GM19023 (cell line): ENCODE measurements around the gene HS3ST5.
"Not testable (repeated sequence)": the region's sequence is repeated elsewhere in the genome, so short reads cannot be mapped to it uniquely, and the experiment has no call there.

ENCODE experiments used
- ATAC-seq: cut with Tn5 transposase; IDR thresholded peaks from one replicate; pipeline ENCODE4 v1.9.1; 2021; ENCODE audit warnings: mild to moderate bottlenecking, moderate library complexity; ENCODE audit not compliant: unreplicated experiment

The HS3ST5 gene

DNA sequence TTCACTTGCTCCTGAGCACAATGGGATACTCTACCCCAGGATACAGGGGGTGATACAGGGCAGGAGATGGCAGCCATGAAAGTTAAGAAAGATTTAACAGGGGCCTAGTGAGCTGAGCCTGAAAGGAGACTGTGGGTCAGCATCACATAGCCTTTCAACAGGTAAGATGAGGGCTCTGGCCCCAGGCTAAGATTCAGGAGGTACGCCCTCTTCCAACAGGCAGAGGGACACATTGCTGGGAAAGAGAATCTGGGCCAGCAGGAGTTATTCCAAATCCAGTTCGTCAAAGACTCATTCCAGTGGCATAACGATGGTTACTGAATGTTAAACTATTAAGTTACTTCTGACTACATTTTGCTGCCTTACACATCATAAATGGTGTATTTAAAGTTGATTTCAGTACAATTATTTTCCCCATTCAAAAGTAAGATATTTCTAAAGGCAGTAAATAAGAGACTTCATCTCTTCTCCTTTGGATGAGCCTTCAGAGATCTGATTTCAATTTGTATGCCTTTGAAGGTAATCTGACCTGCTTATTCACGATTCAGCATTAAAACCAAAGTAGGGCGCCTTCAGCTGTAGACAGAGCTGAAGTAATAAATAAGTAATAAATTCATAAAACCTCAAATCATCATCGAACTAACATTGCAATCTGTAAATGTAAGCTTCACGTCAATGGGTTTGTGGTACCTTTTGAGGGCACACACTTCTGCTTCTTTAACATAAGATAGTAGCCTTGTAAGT is 62.4 kb downstream of the HS3ST5 start:
- no peak for ATAC-seq

DNA sequence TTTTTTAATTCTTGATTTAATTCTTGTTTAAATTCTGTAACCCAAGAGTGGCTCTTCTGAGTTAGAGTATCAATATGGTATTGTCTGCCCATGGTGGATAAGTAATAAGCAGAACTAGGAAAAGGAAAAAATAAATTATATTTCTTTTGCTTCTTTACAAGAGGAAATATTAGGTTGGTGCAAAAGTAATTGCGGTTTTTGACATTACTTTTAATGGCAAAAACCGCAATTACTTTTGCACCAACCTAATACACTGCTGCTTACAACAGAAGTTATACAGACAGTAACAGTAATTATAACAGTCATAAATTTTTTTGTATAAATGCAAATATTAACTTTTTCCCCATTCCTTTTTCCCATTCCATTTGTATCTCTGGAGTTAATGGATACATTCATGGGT is 65.6 kb downstream of the HS3ST5 start:
- ATAC-seq = no peak

DNA sequence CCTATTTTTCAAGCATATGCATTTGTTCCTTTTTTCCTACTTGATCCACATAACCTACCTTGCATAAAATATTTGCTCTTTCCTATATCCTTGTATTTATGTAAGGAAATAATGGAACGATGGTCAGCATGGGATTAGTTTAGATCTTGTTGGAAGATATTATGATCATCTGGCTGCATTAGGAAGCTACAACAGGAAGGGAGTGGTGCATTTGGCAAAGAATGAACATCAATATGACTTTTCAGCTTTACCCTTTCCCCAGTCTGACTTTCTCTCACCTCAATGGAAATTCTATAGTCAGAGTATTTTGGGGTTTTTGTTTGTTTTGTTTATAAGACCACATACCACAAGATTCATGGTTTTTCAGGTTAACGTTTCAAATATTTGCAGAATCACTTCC is 66.0 kb downstream of the HS3ST5 start:
- no peak for ATAC-seq

DNA sequence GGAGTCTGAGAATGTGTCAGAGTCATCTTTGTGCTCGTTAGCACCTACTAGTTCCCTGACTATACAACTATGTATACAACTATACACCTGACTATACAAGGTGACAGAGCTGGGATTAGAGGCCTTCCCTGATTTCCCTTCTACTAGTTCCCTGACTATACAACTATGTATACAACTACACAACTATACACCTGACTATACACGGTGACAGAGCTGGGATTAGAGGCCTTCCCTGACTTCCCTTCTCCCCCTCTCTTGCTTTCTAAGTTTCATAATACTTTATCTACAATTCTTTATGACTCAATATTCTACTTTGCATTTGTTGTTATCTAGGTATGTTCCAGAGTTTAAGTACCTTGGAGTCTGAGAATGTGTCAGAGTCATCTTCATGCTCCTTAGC is 68.0 kb downstream of the HS3ST5 start:
- no peak for ATAC-seq

DNA sequence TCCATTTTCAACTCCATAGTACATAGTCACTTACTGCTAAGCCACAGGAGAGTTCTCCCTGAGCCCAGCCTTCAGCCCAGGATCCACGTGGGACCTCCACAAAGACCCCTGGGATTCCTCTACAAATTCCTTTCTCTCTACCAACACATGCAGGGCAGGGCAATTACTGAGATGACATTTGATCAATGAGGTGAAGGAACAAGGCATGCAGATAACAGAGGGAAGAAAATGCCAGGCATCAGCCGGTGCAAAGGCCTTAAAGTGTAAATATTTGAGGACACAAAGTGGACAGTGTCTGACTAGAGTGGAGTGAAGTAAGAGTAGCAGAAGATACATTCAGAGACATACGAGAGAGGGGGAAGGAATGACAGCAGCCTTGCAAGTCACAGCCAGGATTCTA is 70.2 kb downstream of the HS3ST5 start:
- ATAC-seq = no peak

DNA sequence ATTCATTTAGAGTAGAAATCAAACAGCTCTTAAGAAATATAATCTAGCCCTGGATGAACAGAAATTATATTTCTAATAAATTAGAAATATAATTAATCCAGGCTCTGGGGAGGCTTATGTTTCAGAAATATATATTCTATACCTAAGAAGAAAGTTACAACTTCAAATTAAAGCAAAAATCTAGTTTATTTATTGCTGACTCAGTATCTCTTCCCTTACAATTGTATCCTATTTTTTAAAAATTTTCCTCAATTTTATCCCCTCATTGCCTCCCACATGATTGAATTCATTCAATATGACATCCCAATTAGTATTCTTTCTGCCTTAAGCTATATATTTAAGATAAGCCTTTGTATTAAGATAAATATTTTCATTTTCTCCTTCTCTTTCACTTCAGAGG is 71.4 kb downstream of the HS3ST5 start:
- no peak for ATAC-seq

DNA sequence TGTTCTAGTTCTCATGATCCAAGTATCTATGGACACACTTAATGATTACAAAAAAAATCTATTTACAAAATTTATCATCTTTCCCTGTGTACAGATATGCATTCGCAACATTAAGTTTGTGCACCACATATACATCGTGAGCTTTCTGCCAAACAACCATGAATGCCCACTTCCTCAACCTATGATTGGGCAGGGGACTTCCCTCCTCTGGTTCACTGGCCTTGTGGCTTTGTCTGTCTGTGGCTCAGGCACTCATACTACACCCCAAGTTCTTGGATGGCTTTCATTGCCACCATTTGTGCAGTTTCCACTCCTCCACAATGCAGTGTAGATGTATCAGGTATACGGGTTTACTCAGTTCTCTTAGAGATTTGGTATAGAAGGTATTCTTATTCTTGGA is 74.9 kb downstream of the HS3ST5 start:
- ATAC-seq = no peak

DNA sequence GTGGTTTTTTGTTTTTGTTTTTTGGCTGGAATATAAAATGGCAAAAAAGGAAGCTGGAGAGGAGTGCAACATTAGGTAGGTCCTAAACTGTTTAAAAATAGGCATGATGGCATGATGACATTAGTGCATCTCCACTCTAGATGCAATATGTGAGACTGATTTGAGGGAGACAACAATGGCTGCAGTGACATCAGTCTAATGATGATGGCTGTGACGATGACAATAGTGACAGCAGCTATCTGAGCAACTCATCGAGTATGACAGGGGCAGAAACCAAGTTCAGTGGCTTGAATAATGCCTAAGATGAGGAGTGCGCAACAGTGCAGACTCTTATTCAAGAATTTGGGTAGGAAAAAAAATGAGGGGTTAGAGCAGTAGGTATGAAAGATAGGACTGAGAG is 82.0 kb downstream of the HS3ST5 start:
- ATAC-seq = no peak

DNA sequence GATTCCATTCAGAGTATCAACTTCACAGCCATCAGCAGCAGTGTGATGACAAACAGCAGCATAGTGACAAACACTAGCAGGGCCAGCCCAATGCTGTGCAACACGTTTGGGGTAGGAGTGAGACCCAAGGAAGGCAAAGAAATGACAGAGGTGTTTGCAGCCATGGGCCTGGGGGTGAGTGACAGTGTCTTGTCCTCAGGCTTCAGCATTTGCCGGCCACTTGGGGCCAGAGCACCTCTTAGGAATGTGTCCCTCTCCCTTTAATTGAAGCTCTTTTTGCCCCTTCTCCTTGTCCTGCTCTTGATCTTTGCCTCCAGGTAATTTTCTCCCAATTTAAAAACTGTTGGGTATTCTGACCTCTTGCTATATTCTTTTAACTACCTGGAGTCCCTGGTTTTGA is 84.4 kb downstream of the HS3ST5 start:
- ATAC-seq = no peak

DNA sequence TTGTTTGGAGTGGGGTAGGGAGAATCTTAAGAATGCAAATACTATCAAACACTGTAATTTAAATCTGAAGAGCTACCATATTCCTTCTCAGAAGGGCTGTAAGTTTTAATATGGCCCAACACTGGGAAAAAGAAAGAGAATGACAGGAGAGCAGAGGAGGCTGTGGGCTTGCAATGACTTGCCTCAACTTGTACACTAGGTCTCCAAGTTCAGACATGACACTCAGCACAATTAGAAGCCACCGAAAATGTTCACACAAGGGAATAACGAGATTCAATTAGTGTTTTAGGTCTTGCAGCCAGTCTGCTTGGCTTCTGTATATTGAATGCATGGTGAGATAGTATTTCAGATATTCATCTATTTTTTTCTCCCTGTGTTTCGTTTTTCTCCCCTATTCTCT is 89.4 kb downstream of the HS3ST5 start:
- no peak for ATAC-seq

DNA sequence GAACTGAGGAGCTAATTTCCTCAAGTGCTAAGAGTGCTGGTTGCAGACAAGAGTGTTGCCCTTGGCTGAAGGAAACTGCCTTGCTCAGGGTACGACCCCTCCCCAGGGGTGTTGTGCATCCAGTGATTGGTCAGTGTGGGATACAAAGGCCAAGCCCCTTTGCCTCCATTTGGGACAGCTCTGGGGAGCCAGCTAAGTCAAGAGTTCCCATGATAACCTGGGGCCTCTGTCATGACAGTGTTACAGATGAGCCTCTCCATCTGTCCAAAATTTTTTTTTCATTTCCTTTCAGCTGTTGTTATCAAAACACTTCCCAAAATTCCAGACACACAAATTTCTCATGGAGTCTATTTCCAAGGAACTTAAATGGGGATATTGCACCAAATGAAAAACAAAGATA is 93.3 kb downstream of the HS3ST5 start:
- no peak for ATAC-seq

DNA sequence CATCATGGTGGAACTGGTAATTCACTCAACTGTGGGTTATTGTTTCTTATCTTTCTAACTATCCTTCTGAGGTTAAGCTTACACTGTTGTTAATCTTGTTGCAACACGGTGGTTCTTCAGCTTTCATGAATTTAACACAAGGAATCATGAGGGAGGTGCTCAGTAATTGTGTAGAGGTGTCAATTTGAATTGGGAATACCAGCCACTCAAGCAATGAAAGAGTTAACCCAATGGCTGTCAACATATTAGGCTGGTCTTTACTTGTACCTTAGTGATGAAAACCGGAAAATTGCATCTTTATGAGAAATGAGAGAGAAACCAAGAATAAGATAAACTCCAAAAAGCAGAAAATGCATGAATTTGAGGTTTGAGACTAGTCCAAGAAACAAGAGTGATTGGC is 95.7 kb downstream of the HS3ST5 start:
- ATAC-seq = no peak

DNA sequence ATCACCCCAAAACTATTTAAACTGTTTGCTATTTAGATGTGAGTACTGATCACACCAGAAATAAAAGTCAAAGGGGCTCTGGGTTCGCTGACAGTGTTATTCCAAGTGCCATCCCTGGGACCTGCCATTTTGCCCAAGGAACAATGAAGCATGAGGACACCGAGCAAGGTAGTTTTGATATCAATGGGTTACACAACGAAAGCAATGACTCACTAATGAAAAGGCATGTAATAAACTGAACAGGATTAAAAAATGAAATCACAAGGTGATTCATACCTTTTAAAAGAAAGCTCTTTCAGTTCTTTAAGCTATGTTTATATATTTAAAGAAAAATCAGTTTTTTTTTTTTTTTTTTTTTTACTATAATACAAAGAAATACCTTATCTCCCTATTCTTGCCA is 102.0 kb downstream of the HS3ST5 start:
- ATAC-seq = no peak

DNA sequence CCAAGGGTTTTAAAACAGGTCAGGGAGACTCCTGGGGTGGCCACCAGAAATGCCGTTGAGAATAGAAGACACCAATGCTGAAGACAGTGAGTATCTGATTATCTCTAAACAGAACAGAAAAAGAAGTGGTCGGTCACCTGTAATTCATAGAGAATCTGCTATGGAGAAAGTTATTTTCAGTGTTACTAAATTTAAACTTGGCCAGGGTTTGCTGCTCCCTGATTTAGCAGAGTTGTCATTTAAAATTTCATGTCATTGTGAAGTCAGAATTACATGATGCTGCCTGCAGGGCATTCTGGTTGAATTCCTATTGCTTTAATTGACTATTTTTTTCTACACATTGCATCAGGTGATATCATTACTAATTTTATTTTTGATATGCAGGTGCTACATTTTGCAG is 114.1 kb downstream of the HS3ST5 start:
- no peak for ATAC-seq

DNA sequence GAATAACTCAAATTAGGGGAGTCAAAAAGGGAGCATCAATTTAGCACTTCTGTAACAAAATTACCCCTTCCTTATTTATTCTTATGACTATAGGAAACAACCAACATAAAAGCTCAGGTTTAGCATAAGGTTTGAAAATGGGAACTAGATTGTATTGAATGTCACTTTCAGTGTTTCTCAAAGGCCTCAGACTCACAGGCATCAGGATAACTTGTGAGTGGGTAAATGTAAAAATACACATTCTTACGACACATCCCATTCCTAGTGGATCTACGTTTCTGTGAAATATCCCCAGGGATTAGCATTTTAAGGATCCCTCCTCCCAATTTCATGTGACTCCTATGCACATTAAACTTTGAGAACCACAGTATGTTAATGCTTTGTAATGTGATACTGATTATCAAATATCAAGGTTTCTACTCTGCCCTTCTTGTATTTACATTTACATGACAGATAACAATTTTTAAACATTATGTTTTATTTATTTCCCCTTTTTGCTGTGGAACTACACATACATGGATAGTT is 114.8 kb downstream of the HS3ST5 start:
- no peak for ATAC-seq

DNA sequence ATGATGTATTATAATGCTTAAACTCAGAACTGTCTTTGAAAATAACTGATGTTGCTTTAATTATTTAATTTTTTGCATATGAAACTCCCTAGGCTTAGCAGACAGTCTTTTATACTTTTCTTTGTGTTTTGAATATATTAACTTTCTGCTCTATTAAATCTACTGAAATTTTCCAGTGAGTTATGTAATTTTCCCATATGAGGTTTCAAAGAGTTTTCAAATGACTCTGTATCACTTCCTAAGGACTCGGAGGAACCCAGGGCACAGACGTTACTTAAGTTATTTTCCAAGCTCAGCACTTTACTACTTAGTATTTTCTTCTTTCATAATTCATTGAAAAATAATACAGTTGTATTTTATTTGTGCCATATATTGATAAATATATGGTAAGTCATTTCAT is 122.6 kb downstream of the HS3ST5 start:
- ATAC-seq = no peak

DNA sequence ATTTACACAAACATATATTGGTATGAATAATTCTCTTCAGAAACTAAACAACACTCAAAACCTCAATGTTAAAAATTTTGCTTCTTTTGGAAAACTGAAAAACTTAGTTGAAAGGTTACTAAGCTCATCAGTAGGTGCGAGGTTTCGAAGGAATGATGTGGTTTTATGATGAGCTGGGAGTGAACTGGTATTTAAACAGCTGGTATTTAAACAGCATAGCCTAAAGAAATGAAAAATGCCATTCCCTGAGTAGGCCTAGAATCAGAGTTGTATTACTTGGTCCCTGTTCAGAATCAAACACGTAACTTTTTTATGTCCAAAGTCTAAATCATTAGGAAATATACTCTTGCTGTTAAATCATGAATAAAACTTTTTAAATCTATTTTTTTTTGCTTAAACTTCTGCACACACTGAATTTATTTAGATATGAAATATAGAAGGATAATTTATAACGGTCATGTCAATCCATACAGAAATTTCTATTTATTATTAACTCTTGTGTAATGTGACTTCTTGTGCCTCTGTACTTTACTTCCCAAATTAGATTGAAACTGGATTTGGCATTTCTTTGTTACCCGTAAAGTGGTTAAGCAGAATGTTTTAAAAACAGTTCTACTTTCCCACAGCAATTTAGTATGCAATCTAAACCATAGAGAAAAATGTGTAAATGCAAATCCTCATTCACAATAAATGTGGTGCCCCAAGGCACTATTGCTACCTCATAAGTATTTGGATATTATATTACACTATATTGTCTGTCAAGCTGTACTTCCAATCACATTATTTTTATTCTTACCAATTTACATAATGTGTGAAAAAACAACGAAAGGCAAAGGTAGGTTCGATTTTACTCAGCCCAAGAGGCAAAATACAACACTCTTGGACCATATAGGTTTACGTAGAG is 124.1 kb downstream of the HS3ST5 start:
- ATAC-seq = no peak

DNA sequence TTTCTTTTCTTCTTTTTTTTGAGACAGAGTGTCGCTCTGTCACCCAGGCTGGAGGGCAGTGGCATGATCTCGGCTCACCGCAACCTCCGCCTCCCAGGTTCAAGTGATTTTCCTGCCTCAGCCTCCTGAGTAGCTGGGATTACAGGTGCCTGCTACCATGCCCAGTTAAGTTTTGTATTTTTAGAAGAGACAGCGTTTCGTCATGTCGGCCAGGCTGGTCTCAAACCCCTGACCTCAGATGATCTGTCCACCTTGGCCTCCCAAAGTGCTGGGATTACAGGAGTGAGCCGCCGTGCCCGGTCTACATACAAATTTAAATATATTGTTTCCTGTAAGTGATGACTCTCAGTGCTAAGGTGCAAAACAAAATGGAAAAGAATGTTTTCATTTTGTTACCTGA is 124.8 kb downstream of the HS3ST5 start:
- not testable (repeated sequence) for ATAC-seq

DNA sequence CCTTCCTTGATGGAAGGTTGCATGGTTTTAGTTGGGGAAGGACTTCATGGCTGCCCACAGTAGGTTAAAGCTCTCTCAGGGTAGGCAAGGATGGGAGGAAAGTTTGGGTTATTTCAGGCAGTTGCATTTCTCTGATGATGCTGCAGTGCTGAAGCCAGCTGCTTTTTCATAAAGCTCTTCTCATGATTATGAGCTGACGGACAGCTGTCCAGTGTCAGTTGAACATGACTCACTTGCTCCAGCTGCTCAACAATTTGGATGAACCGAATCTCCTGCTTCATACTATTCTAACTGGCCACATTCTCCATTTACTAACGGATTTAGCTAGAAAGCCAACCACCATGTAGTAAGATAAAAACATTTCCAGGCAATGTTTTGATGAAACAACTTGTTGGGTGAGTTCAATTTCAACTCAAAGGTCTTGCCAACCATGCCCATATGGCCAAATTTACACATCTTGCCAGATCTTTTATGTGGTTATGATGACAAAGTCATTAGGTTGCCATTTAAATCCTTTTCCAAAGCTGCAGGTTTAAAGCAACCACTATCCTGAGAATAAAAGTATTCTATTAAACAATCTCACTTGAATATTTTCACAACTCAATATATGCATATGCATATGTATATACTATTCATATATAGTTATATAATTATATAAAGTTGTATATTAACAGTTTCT is 125.9 kb downstream of the HS3ST5 start:
- ATAC-seq = no peak

DNA sequence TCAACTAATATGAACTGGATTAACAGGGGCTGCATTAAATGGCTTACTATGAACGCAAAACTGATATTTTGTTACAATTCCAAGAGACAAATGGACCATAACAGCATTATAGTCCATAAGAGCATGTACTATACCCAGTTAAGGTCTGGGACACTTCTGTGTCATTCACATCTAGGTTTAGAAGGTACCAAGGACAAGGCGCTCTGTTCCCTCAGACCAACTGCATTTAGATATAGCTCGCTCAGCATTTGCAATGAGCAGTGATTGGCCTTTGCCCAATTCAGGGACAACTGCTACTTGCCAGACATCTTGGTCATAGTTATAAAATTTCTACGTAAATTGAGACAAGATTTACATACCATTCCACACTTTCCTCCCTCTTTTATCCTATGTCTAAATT is 132.4 kb downstream of the HS3ST5 start:
- ATAC-seq = no peak

DNA sequence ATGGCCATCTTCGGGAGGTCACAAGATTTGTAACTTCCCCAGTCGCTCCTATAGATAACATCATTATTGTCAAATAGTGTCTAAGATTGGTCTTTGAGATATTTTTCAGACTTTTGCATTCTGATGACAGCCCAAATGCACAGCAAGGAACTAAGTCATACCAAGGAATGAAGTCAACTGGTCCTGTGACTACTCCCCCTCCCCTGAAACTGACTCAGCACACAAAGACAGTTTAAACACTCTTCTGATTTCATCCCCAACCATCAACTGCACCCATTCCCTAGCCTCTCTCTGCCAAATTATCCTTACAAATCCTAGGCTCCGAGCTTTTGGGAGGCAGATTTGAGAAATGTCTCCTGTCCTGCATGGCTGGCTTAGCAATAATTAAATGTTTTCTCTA is 139.4 kb downstream of the HS3ST5 start:
- no peak for ATAC-seq

DNA sequence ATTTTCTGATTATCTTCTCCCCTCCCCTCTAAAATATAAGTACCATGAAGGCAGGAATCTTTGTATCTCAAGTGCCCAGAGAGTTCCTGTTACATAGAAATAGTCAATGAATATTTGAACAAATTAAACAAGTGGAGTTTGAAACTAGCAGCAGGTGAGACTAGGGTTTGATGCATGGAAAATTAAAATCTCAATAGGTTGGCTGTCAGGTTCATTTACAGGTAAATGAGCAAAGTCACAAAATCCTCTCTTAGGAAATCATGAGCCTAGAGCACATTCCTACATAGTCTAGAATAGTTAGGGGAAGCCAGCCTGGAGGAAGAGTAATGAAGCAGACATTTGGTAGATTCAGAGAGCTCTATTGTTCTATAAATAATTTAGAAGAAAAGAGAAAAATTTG is 140.4 kb downstream of the HS3ST5 start:
- ATAC-seq = no peak
